ENCODE results near the gene SIT1.

SIT1 gene, protein sequence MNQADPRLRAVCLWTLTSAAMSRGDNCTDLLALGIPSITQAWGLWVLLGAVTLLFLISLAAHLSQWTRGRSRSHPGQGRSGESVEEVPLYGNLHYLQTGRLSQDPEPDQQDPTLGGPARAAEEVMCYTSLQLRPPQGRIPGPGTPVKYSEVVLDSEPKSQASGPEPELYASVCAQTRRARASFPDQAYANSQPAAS

DNA sequence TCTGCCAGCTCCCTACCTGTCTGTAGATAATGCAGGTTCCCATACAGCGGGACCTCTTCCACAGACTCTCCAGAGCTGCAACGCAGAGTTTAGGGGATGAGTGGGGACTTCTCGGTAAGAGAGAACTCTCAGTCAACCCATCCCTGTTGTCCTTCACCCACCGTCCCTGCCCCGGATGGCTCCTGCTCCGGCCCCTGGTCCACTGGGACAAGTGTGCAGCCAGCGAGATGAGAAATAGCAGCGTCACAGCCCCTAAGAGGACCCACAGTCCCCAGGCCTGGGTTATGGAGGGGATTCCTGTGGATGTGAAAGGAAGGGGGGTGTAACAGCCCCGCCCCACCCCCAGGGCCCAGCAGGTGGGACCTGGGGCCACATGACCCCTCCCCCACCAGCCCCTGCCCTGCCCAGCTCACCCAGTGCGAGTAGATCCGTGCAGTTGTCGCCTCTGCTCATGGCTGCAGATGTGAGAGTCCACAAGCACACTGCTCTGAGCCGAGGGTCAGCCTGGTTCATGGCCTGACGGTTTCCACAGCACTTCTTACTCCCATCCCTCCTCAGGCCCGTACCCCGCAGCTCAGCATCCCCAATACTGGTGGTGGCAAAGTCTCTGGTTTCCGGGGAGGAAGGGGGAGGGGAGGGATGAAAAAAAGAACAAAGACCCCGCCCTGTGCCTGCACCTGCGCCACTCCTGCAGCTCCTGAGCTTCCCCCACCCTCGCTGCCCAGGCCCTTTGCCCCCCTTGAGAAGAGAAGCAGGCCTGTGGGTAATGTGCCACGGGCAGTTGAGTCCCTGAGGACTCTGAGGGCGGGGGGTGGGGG lies at the start of gene SIT1:
TSS of gene SIT1 (minus strand) at position 591 of the 818 bp plus-strand sequence. CDS start at position 513, 78 bp downstream.
- FAIRE-seq (no peak), DNase-seq (ENCODE audit: insufficient read length, low spot score) (no peak)

DNA sequence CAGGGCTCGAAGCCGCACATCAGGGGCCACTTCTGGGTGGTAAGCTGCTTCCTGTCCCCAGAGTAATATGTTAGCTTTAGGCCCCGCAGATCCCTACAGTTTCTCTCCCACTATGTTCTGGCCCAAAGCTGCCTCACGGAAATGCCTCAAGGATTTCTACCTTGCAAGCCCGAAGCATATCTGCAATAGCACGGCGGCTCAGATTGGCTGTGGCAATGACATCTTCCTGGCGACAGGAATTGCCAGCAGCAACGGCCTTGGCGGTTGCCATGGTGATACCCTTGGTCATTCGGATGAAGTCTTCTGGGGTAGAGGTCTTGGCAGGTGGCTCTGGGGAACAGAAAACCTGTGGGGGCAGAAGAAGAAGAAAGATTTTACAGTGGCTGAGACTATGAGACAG lies 49.3 kb upstream of the SIT1 start:
- no peak for FAIRE-seq
- no peak for DNase-seq (ENCODE audit: insufficient read length, low spot score)

DNA sequence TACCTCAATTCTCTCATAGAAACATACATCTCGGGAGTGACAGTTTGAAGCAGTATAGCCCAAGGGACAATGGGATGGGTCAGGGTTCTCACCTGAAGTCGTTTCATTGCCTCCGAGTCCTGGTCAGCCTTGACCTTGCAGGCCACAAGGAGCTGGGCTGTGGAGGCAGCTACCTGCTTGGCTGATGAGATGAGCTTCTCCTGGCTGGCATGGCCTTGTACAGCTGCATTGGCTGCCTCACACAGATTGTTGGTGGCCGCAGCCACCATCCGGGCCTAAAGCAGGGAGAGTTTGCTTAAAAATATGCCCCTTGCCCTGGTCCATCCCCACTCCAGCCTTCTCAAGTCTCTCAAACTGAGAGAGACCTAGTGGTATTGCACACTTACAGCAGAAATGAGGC lies 47.5 kb upstream of the SIT1 start:
- DNase-seq (ENCODE audit: insufficient read length, low spot score) (no peak), FAIRE-seq (no peak)

DNA sequence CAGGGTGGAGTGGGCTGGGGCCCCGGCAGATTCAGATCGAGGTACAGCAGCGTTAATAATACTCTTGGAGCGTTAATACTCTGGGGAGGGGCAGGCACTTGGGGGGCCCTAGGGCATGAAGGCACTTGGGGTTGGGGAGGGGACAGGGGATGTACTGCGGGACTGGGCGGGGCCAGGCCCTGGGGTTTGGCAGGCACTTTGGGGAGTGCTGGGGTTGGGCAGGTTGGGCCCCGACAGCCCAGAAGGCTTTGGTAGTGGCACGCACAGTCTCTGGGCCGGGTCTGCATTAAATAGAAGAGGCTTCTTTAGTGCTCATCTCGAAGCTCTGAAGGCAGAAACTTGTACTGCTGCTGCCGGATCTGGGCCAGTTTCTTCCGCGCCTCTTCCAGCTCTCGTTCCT lies 46.8 kb upstream of the SIT1 start:
- DNase-seq (ENCODE audit: insufficient read length, low spot score) (no peak), FAIRE-seq (no peak)

DNA sequence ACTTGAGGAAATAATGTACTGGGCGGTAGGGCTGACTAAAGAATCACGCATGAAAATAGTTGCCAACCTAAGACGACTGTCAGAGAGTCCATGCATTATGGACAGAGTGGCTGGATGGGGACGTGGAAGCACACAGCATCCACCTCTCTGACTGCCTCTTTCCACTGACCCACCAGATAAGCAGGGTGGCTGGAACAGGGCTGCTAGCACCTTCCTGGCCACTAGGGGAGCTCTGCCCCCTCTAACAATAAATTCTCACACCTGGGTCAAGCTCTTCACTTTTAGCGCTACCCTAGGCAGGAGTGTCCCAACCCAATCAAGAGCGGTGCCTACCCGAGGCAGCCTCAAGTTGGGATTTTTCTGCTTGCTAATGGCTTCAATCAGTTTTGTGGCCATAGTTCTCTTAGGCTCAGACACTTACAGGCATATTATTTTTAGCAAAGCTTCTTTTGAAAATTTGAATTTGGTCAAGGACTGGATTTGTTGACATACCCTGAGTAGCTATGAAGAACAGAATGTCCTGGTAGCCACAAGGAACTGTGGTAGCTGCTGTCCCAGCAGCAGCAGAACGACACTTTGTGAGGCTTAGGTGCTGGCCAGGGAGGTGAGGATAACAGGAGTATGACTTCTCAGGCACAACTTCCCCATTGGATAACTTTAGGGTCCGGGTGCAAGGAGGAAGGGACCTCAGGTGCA lies 45.9 kb upstream of the SIT1 start:
- FAIRE-seq, result peak; percentile 87

DNA sequence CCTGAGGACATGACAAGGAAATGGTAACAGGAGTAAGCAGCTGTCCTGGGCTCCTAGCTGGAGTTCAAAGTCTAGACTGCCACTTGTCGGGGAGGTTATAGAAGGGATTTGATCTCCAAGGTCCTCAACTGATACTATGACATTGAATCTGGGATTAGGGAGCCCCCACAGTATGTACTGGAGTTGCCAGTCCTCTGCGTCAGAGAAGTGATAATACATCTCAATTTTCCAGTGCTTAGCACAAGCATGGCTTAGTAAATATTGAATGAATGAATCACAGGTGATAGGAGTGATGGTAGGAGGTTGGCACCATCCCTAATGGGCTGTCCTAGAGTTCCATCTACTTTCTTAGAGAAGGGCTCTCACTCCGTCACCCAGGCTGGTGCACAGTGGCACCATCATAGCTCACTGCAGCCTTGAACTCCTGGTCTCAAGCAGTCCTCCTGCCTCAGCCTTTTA lies 45.2 kb upstream of the SIT1 start:
- DNase-seq (ENCODE audit: insufficient read length, low spot score), result no peak
- no peak for FAIRE-seq

More for the DNA sequence above, 45.9 kb upstream of the SIT1 start:
- peak; percentile 79 for DNase-seq (ENCODE audit: insufficient read length, low spot score)

DNA sequence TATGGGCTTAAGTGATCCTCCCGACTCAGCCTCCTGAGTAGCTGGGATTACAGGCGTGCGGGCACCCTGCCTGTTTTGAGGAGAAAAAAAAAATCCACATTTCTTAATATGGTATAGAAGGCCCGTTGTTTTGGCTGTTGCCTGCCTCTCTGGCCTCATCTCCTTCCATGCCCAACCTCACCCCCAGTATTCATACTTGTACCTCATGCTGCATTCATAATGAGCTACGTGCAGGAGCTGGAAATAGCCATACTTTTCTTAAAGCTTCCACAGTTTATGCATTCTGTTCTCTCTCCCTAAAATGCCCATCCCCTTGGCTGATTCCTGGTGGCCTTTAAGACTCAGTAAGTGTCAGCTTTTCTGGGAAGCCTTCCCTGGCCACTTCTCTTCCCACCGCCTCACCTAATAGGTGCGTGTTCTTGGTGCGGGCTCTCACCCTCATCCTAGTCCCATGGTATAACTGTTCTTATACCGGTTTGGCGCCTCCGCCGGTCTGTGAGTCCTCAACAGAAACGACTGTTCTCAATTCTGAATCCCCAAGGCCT lies 41.1 kb upstream of the SIT1 start:
- DNase-seq (ENCODE audit: insufficient read length, low spot score), result no peak
- FAIRE-seq, result no peak

DNA sequence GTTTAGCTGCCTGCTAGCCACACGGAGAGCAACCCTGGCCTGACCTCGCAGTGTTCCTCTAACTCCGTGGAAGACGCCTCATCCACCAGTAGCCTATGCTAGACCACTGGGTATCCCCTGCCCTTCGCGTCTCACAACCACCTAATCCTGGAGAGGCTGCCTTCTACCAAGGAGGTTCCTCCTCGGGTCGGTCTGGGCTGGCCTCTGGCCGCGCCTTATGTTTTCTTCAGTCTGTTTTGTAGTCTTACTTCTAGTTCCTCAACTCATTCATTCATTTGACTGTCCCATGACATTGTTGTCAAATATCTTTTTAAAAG lies 40.6 kb upstream of the SIT1 start:
- DNase-seq (ENCODE audit: insufficient read length, low spot score) (no peak), FAIRE-seq (no peak)

DNA sequence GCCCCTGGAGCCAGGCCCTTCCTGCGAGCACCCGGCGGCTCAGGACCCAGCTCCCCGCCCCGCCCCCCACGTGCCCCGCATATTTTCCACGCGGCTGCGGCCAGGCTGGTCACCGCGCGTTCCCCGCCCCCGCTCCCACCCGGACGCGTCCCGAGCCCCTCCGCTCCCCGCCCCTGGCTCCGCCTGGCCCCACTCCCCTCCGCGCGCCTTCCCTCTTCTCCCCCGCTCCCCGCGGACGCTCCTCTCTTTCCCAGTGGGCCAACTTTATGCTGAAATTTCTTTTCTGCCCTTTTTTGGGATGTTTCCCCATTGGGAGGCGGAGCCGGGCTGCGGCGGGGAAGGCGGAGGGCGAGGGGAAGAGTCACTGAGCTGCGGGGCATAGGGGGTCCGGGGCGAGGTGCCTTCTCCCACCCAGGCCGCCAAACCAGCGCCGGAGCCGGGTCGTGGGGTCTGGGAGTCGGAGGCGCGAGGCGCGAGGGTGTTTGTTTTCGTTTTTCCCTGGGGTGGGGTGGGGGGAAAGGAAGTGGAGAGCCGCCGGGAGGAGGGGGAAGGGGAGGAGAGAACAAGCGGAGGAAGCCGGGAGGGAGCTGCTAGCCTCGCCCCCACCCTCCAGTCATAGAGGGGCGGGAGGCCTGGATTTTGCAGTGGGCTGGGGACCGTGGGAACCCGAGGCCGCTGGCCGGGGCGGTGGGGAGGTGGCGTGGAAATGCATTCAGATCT lies 40.0 kb upstream of the SIT1 start:
- FAIRE-seq (no peak), DNase-seq (ENCODE audit: insufficient read length, low spot score) (peak; percentile 30)

DNA sequence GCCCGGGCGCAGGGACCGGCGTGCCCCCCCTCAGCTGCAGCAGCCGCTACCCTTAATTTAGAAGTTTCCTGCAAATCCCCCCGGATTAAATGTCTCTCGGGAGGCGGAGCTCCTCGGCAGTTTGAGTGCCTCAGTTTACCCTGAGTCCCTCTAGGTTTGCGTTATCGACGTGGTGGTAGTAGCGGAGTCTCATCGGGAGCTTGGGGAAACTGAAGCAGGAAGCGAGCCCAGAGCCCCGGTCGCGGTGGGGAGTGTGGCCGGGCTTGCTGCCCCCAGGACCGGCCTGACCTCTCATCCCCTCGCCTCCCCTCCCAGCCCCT lies 39.5 kb upstream of the SIT1 start:
- DNase-seq (ENCODE audit: insufficient read length, low spot score), result peak; percentile 56
- FAIRE-seq, result no peak

DNA sequence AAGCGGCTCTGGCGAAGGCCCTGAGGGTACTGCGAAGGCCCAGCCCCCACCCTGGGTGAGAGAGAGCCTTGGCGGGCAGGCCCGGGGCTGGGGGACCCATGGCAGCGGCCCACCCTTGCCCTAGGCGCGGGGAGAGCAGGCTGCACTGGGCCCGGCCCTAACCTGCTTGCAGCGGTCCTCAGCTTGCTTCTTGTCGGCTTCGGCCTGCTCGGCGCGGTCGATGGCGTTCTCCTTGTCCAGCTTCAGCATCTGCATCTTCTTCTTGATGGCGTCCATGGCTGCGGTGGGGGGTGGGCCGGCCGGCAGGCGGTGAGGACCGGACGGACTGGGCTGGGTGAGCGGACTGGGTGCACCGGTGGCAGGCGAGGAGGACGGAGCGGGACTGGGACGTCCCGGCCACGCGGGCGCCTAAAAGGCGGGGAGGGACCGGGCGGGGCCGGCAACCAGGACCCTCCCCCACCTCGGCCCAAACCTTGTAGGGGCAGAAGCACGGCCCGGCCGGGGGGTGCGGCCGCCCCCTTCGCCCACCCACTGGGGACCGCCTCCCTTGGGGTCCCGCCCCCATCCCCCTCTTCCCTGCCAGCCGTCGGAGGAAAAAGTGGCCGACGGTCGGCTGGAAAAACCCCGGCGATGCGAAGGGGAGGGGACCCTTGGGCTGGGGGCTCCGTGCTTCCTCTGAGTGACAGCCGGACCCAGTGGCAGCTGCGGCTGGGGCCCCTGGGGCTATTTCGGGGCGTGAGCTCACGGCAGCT lies 39.0 kb upstream of the SIT1 start, which contains the start of gene TPM2:
TSS of gene TPM2 (minus strand) at position 384 of the 752 bp plus-strand sequence. CDS start at position 276, 108 bp downstream.
- FAIRE-seq, result no peak
- no peak for DNase-seq (ENCODE audit: insufficient read length, low spot score)

DNA sequence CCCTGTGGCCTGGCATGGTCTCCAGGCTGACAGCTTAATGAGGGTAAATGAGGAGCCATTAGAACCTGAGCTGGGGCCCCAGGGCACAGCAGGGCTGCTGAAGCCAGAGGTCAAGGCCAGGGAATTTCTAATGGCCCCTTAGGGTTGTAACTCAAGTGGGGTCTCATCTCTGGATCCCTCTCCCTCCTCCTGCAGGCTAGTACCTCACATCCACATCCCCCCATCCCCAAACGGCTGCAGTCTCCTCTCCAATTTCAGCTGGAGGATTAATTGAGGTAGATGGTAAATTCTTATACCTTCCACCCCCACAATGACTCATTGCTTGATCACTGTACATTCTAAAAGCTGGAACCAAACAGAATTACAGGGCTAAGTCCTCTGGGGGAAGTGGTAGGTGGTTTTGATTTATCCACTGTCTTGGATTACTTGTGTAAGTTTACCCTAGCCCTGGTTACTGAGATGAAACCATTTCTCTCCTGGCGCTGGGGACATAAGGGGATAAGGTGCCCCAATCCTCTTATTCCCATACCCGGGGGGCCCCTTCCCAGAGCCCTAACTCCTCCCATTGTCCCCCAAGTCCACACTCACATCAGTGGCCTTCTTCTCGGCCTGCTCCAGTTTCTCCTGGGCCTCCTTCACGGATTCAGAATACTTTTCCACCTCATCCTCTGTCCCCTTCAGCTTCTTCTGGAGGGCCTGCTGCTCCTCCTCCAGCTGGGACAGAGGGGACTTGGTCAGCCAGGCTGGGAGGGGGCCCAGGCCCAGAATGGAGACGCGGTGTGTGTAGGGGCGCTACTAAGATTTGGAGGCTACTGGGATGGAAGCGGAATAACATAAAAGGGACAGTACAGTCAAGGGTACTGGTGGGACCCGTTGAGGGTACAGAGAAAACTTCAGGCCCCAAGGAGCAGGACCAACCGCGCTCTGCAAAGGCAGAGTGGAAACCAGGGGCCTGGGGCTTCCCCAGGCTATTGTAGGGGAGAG lies 38.1 kb upstream of the SIT1 start:
- FAIRE-seq (no peak), DNase-seq (ENCODE audit: insufficient read length, low spot score) (no peak)

DNA sequence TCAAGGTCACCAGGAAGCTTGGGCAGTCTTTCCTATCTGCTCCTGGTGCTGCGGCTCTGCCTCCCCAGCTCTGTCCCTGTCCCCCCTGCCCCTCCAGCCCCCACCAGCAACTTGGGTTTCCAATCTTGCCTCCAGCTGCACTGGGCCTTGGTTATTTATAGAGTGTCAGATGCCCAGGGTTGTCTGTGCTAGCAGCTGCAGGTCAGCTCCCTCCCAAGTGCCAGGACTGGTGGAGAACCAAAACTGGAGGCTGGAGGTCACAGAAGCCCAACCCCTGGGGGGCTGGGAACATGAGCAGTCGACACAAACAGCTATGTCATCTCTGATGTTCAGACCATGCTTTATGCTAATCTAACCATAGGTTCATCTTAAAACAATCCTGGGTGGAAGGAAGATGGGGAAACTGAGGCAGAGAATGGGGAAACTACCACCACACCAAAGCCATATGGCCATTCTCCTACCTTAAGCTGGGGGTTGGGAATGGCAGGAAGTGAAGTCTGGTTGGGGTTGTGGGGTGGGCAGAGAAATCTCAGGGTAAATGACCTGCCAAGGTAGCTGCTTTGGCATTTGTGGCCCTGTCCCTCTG lies 37.3 kb upstream of the SIT1 start:
- FAIRE-seq (no peak), DNase-seq (ENCODE audit: insufficient read length, low spot score) (no peak)

DNA sequence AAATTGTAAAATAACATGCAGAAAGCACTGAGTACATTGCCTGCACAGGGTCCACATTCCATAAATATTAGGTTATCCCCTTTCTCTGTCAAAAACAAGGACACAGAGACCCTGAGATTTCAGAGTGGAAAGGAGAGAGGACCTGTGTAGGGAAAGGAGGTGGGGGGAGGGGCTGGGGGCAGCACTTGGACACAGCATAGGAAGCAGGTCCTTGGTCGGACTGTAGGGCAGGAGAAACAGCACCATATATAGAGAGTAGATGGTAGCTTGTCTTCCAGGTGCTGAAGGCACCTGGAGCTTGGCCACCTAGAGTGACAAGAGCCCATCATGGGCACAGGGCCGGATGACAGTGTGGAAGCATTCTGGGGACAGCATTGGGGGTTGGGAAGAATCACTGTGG lies 36.6 kb upstream of the SIT1 start:
- FAIRE-seq, result no peak
- DNase-seq (ENCODE audit: insufficient read length, low spot score), result no peak

DNA sequence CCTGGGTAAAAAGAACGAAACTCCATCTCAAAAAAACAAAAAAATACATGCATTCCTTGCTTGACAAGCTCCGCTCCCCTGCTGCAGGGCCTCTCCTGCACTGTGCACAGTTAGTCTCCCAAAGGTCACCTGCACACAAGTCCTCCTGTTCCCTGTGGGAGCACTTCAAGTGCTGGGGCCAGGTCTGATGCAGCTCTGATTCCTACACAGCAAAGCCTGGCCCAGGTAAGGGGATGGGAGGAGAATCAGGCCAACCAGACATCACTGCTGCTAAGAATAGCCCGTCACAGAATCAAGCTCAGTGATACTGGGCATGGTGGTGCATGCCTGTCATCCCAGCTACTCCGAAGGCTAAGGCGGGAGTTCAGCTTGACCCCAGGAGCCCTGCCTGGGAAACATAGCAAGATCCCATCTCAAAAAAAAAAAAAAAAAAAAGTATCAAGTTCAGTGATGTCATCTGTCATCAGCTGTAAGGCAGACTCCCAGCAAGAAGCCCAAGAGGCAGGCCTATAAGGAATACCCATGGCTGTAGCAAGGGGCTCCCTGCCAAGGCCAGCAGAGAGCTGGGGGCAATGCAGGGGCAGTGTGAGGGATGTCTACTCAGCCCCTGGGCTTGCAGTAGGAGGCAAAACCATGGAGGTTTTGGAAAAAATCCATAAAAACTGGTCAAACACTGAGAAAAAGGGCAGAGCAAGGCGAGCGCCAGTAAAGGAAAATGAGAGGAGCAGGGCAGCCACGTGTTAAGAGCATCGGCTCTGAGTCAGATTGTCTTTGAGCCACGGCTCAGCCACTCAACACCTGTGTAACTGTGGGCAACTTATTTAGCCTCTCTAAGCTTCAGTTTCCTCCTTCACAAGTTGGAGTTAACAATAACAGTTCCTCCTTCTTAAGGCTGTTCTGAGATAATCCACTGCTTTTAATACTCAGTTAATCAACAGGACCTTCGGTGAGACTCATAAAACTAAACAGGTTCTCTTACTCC lies 35.8 kb upstream of the SIT1 start:
- DNase-seq (ENCODE audit: insufficient read length, low spot score) (no peak), FAIRE-seq (no peak)

DNA sequence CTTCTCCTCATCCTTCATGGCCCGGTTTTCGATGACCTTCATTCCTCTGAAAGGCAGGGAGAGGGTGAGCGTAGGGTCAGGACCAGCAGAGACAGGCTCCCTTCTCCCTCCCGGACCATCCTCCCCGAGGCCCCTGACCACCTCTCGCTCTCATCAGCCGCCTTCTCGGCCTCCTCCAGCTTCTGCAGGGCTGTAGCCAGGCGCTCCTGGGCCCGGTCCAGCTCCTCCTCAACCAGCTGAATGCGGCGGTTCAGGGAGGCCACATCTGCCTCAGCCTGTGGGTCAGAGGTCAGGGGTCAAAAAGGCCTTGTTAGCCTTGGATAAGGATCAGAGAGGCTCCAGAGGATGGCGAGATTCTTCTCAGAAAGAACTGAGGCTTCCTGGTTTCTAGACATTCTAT lies 34.8 kb upstream of the SIT1 start:
- DNase-seq (ENCODE audit: insufficient read length, low spot score), result no peak
- FAIRE-seq, result no peak

DNA sequence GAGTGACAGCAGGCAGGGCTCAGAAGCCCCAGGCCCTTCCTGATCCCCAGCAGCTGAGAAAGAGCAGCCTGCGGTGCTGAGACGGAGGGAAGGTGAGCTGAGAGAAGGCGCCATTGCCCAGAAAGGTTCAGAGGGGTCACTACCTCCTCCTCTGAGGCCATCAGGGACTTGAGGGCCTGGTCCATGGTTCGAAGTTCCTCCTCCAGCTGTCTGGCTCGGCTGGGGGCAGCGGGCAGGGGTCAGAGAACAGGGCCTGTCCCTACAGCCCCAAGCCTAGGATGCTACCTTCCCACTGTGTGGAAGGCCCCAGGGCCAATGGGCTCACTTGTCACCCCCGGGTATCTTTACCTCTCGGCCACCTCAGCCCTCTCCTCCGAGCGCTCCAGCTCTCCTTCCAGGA lies 34.2 kb upstream of the SIT1 start:
- no peak for FAIRE-seq
- DNase-seq (ENCODE audit: insufficient read length, low spot score), result no peak

DNA sequence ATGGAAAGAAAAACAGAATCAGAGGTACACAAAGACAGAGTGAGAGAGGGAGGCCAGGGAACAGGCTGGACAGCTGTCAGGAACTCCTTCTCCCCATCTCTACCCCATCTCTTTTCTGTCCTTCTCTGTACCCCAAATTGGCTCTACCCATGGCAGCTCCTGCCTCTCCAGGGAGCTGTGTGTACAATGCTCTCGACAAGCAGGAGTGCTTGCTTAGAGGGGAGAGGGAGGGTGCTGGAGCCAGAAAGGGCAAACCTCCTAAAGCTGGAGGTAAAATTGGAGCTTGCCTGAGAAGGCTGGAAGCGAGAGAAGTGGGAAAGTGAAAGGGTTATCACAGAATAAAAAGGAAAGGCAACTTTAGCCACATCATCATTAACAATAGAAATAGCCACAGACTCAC lies 32.6 kb upstream of the SIT1 start:
- FAIRE-seq (no peak), DNase-seq (ENCODE audit: insufficient read length, low spot score) (no peak)

Data from GM19239 (cell line).